Limb (tissue), 2 donors: ENCODE results near the gene ZNF462.

Experiments used
- DNase-seq, 2 donors: peaks; one replicate each; pipeline ENCODE4 v3.0.0-alpha.2; 2016; ENCODE audit errors: extremely low spot score in 2 of 2

Gene ZNF462

DNA sequence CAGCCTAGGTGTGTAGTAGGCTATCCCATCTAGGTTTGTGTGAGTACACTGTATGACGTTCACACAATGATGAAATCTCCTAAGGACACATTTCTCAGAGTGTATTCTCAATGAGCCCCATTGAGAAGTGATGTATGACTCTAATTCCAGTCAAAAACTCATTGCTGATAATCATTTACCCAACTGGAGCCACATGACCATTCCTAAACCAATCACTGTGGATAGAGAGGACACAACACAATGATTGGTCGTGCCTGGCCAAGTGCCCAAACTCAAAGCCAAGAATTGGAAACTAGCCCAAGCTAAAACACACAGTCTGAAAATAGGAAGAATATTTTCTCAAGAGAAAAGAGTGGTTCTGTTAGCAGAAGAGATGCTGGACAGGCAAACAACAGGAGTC, 191.2 kb downstream of the ZNF462 start:
- no peak for DNase-seq

DNA sequence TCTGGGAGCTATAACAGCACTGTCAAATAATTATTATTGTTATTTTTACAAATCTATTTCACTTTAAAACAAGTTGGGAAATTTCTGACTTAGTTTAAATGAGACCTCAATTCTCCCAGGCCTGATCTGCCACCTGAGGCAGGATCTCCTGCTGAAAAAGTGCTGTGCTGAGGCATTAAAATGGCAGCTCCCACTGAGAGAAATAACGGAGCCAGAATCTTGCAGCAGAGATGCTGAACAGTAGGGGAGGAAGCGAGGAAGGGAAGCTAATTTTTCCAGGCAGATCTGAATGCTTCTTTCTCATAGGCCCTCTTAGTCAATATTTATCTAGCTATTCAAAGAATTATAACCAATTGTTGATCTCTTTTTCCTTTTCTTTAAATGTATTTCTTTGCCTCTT, 196.3 kb downstream of the ZNF462 start:
- no peak for DNase-seq

DNA sequence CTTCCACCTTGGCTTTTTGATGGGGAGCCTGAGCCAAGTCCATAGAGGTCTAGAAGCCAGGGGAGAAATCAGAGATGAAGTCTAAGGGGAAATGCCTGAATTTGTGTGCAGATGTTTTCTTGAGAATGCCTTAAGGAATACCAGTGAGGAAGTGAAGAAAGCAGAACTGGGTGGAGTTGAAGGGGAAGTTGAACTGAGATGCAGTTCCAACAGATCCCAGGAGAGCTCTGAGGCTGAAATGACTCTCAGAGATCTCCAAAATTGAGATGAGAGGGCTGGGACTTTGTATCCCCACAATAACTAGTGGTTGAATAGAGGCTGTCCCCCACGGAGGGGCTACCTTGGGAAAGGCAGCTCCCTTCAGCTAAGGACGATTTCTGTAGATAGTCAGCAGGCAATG, 197.1 kb downstream of the ZNF462 start:
- no peak for DNase-seq
